OCI-LY3 (cell line): Measurements from ENCODE around the gene SIRT6.

Experiments
- CTCF ChIP-seq: fragments of 200-600, 300-600 bp; sonication (generic); IDR thresholded peaks from 2 replicates; pipeline ENCODE4 v1.5.1; 2014; ENCODE audit warnings: antibody characterized with exemption, low read length, low read depth
- EZH2phosphoT487 ChIP-seq: fragments of 200-600 bp; shearing (Covaris generic); IDR thresholded peaks from 2 replicates; pipeline ENCODE4 v1.6.1; 2018; ENCODE audit warnings: antibody characterized with exemption, mixed run types, low read depth

DNA sequence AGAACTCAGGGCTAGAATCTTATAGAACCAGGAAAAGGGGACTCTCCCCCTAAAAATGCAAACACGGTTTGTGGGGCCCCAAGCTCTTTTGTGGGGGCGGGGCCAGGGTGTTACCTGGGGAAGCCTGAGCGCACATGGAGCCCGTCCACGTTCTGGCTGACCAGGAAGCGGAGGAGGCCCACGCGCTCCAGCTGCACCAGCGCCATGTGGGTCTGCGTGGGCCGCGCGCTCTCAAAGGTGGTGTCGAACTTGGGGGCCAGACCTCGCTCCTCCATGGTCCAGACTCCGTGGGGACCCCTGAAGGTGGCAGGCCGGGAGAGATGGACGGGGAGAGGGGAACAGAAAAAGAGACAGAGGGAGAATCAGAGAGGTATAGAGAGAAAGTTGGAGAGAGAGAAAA is 3.4 kb downstream of the SIRT6 start:
- no peak for TF ChIP-seq CTCF
- TF ChIP-seq EZH2phosphoT487 = no peak
